GM18870 (cell line): ENCODE measurements around the gene ZNF354B.
"Not testable (repeated sequence)": the region's sequence is repeated elsewhere in the genome, so short reads cannot be mapped to it uniquely, and the experiment has no call there.

Experiments used
- ATAC-seq: cut with Tn5 transposase; IDR thresholded peaks from one replicate; pipeline ENCODE4 v1.9.1; 2021; ENCODE audit warnings: moderate library complexity; ENCODE audit not compliant: unreplicated experiment

Gene ZNF354B

DNA sequence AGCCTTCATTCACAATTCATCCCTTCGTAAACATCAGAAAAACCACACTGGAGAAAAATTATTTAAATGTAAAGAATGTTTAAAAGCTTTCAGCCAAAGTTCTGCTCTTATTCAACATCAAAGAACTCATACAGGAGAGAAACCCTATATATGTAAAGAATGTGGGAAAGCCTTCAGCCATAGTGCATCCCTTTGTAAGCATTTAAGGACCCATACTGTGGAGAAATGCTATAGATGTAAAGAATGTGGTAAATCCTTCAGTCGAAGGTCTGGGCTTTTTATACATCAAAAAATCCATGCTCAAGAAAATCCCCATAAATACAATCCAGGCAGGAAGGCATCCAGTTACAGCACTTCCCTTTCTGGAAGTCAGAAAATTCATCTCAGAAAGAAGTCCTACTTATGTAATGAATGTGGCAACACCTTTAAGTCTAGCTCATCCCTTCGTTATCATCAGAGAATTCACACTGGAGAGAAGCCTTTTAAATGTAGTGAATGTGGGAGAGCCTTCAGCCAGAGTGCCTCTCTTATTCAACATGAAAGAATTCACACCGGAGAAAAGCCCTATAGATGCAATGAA, 23.5 kb downstream of the ZNF354B start:
- not testable (repeated sequence) for ATAC-seq

DNA sequence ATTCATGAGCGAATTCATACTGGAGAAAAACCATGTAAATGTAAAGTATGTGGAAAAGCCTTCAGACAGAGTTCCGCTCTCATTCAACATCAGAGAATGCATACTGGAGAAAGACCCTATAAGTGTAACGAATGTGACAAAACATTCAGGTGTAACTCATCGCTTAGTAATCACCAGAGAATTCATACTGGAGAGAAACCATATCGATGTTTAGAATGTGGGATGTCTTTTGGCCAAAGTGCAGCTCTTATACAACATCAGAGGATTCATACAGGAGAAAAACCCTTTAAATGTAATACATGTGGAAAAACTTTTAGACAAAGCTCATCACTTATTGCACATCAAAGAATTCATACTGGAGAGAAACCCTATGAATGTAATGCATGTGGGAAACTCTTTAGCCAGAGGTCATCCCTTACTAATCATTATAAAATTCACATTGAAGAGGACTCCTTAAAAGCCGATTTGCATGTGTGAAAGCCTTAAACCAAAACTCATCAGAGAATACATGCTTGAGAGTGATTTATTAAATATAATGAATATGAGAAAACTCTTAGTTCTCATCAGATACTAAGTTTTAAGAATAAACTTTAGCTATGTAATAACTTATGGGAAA, 24.2 kb downstream of the ZNF354B start:
- no peak for ATAC-seq

DNA sequence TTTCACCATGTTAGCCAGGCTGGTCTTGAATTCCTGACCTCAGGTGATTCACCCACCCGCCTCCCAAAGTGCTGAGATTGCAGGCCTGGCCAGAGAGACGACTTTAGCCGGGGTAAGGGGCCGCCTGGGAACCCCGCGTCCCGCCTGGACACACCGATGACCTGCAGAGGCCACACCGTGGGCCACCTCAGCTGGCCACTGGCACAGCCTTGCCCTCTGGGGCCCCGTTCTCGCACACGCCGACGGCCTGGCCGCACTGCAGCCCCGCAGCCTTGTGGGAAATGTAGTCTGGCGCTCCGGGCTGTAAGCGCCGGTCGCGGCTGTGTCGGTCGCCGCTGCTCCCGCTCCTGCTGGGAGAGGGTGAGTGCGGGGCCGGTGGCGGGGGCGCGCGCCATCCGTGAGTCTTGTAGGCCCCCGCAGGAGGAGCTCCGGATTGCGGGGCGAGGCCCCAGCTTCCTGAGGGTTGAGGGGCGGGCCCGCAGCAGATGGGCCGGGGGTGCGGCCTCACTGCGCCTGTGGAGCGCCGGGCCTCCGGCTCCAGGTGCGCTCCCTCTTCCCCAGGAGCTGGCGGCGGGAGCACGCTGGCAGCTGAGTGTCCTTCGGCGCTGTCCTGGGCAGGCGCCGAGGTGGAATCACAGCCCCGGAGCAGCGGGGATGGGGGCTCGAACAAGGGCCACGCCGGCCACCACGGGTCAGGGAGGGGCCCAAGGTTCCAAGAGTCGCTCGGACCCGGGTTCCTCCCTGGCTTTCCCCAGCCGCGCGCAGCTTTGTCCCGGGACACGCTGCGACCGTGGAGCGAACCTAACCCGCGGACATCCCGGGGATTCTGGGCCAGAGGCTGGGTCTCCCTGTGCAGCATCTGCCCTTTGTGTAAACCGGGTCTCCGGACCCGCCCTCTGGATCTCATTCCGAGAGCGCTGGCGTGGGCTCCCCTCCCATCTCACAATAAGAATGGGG, 36.1 kb downstream of the ZNF354B start, which contains the start of gene ZFP2:
Gene ZFP2 (plus strand): TSS at position 299 of the 957 bp plus-strand sequence. CDS start 35,401 bp downstream, outside the sequence.
- no peak for ATAC-seq

- no peak for ATAC-seq
These were observed 39.5 kb downstream of the ZNF354B start for GRCh38 chr5:178899289-178899688.

DNA sequence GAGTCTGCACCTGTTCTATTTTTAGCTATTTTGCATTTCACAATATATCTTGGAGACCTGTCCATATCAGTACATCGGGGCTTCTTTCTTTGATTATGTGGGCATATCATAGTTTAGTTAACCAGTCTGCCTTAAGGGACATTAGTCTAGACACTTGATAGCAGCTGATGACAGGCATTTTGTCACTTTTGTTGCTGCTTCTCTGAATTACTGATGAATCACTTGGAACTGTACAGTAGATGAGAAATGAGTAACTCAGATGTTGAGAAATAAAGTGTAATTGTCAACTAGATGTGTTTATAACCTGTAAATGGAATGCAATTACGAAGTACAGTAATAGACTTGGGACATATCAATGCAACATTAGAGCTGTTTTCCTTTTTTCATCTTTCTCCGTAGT, 43.1 kb downstream of the ZNF354B start:
- ATAC-seq: no peak

- ATAC-seq: no peak
These were observed 72.3 kb downstream of the ZNF354B start for GRCh38 chr5:178931846-178932760.
